ENCODE results near the gene CD93.

CD93 gene

DNA sequence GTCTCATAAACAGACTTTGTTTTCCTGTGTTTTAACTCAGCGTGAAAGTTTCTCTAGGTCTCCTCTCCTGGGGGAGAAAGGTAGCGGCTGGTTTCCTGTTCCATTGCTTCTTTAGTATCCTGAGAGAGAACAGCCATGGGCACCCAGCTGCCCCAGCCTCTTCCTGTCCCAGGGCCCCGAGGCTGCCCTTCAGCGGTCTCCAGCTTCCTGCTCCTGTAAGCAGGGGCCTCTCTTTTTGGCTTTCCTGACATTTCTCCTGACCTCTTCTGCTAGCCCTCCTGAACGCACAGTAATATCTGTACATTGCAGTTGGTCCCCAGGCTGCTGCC is 53.4 kb downstream of the CD93 start:
- DNase-seq = no peak

DNA sequence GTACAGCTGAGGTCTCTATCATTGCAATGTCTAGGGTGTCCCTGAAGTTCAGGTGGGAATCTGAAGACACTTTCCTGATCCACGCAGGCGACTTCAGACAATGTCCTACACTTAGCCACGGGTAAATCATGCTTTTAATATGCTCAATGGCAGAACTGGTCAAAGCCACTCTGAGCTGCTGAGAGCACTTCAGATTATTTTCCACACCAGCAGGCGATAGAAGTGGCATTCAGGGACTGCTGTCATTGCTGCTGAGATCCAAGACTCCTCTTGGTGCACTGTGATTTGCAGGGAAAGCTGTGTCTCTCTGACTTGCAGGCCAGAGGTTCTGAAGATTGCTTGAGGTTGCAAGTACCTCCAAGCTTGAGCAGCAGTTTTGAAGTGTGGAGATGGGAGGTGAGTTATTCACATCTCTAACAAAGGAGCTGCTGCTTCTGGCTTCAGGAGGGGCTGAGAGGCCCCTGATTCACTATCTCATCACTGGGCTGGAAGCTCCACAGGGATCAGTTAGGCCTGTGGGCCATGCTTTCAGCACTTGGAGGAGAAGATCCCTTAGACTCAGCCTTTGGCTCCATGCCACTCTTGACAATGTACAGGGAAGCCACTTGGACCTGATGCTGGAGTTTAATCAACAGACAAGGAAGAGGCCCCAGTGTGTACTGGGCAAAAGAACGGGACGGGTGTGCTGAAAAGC is 53.9 kb downstream of the CD93 start:
- no peak for DNase-seq

DNA sequence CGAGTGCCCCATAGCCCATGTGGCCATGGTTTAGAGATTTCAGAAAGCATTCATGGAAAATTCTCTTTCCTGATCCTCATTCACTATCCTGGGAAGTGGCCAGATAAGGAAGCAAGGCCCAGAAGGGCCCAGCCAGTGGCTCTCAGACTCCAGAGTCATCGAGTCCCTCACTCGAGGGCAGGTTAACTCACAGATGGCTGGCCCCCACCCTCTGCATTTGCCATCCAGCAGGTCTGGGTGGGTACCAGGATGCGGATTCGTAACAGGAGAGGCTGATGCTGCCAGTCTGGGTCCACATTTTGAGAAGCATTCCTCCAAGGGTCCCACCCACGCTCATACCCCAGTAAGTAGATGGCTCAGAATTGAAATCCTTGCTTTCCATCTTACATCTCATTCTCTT is 54.8 kb downstream of the CD93 start:
- DNase-seq = no peak

Data from NCI-H345 (cell line).